K562 (cell line): Measurements from ENCODE around the gene PRKRIP1. TPM values are rescaled to one million over a fixed set of nuclear protein-coding genes. Genes with fewer than 3 reads are reported as not detected.
A peak's percentile ranks its signal among the peaks of the same experiment; 100 is the strongest.

Experiments
- ATF7 ChIP-seq: fragments of 450-650 bp; IDR thresholded peaks from 2 replicates; pipeline ENCODE4 v1.7.1; 2014; ENCODE audit warnings: mild to moderate bottlenecking, moderate library complexity
- HDGF ChIP-seq: fragments of 450-650 bp; IDR thresholded peaks from 2 replicates; pipeline ENCODE4 v1.6.1; 2016
- LARP7 ChIP-seq: fragments of 450-650 bp; IDR thresholded peaks from 2 replicates; pipeline ENCODE4 v1.6.1; 2016
- MAFK ChIP-seq: IDR thresholded peaks from 2 replicates; pipeline ENCODE4 v1.6.1; 2011; ENCODE audit warnings: low read length, improper control_type of control experiment
- MYNN ChIP-seq, 2 experiments: sonication (generic); formaldehyde crosslinking in 1 of 2; IDR thresholded peaks; 2 replicates each; pipeline versions ENCODE4 v1.5.0 to v1.6.1; 2016 to 2020; ENCODE audit warnings: antibody characterized with exemption in 1 of 2, missing genetic modification reagents in 1 of 2
- NRF1 ChIP-seq, 2 experiments: fragments of 450-650 bp; IDR thresholded peaks in 1 of 2; conservative IDR thresholded peaks in 1 of 2; 2 replicates each; pipeline ENCODE4 v1.6.1; 2014; ENCODE audit warnings: mild to moderate bottlenecking in 2 of 2
- POLR2AphosphoS5 ChIP-seq: IDR thresholded peaks from 2 replicates; pipeline ENCODE4 v1.6.1; 2011; ENCODE audit warnings: mild to moderate bottlenecking, low read depth, low read length, moderate library complexity; ENCODE audit not compliant: control insufficient read depth, insufficient read depth
- POLR2G ChIP-seq: fragments of 200-400 bp; formaldehyde crosslinking; IDR thresholded peaks from 2 replicates; pipeline ENCODE4 v1.6.1; 2017; ENCODE audit warnings: low read depth, mild to moderate bottlenecking, antibody characterized with exemption, low read length, moderate library complexity
- RCOR1 ChIP-seq, 2 experiments: IDR thresholded peaks; 2 replicates each; pipeline ENCODE4 v1.6.1; 2012; ENCODE audit warnings: low read depth in 2 of 2, low read length in 2 of 2, borderline replicate concordance in 1 of 2, improper control_type of control experiment in 1 of 2
- ZNF263 ChIP-seq: sonication (generic); formaldehyde crosslinking; IDR thresholded peaks from 2 replicates; pipeline ENCODE4 v1.8.0; 2022; ENCODE audit warnings: mild to moderate bottlenecking, missing genetic modification reagents, borderline replicate concordance
- polyA plus RNA-seq, 8 experiments: library from polyadenylated mRNA; depleted of rRNA in 4 of 8; stranded (reverse) in 5 of 8; unstranded in 3 of 8; fragments of >200 nt; fragmentation: Nextera tagmentation in 2 of 8; fragmentation: Illumina TruSeq in 1 of 8; extraction: Ambion mirVana in 2 of 8; extraction: Trizol in 1 of 8; gene quantifications; 2 replicates each; pipeline versions ENCODE4 v1.2.1 to v1.2.3, GENCODE V29; 2011 to 2014; ENCODE audit warnings: inconsistent platforms in 1 of 8, missing spikeins in 1 of 8
- total RNA-seq, 7 experiments: library from RNA; depleted of rRNA in 6 of 7; stranded (reverse); fragments of >200 nt in 6 of 7; fragmentation: Illumina TruSeq in 2 of 7; extraction: Trizol in 2 of 7; gene quantifications; 2 replicates each; pipeline versions ENCODE4 v1.2.1 to v1.2.3, GENCODE V29; 2011 to 2021; ENCODE audit warnings: low replicate concordance in 1 of 7
- TF ChIP-seq, protein P1 (sequence below), 2 experiments: fragments of 450-650 bp; formaldehyde crosslinking in 1 of 2; IDR thresholded peaks; 2 replicates each; pipeline versions ENCODE4 v1.4.0 to v1.6.1; 2014 to 2020; ENCODE audit warnings: mild to moderate bottlenecking in 2 of 2, borderline replicate concordance in 1 of 2, low read depth in 1 of 2
- TF ChIP-seq, protein P2 (sequence below): fragments of 250-450 bp; sonication (Bioruptor Pico); IDR thresholded peaks from 2 replicates; pipeline ENCODE4 v1.4.0; 2020

PRKRIP1 gene
- total and polyA plus RNA-seq, 9 of the 15 experiments (the other 6 are each of a cell fraction or from before 2014, with no cell fraction given) = 14.9 to 52.1 (median 19.8) TPM

DNA sequence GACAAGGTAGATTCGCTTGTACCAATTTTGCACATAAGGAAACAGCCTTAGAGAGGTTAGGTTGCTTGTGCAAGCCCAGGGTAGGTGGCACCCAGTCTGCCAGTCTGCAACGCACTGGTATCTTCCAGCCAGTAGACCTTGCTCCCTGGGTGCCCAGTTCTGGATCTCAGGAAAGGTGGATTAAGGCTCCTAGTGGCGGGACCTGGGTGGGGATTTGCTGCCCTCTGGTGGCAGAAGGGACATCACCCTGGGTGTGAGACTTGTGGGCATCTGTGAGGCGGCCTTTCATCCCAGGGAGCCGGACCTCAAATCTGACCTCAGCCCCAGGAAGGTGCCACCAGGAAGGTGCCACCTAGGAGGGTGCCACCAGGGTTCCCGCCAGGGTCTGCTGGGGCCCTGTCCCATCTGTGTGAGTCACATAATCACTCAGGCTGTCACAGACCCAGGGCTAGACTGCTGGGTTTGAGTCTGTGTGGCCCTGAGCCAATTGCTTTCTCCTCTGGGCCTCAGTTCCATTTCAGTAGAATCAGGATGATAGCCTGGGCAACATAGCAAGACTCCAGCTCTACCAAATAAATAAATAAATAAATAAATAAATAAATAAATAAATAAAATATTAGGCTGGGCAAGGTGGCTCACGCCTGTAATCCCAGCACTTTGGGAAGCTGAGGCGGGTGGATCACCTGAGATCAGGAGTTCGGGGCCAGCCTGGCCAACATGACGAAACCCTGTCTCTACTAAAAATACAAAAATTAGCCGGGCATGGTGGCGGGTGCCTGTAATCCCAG lies 5.3 kb upstream of the PRKRIP1 start (continued):
- TF ChIP-seq, protein P1, sequence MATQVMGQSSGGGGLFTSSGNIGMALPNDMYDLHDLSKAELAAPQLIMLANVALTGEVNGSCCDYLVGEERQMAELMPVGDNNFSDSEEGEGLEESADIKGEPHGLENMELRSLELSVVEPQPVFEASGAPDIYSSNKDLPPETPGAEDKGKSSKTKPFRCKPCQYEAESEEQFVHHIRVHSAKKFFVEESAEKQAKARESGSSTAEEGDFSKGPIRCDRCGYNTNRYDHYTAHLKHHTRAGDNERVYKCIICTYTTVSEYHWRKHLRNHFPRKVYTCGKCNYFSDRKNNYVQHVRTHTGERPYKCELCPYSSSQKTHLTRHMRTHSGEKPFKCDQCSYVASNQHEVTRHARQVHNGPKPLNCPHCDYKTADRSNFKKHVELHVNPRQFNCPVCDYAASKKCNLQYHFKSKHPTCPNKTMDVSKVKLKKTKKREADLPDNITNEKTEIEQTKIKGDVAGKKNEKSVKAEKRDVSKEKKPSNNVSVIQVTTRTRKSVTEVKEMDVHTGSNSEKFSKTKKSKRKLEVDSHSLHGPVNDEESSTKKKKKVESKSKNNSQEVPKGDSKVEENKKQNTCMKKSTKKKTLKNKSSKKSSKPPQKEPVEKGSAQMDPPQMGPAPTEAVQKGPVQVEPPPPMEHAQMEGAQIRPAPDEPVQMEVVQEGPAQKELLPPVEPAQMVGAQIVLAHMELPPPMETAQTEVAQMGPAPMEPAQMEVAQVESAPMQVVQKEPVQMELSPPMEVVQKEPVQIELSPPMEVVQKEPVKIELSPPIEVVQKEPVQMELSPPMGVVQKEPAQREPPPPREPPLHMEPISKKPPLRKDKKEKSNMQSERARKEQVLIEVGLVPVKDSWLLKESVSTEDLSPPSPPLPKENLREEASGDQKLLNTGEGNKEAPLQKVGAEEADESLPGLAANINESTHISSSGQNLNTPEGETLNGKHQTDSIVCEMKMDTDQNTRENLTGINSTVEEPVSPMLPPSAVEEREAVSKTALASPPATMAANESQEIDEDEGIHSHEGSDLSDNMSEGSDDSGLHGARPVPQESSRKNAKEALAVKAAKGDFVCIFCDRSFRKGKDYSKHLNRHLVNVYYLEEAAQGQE (IDR thresholded peaks at IDR 0.05; ENCODE audit: borderline replicate concordance) = peak; percentile 83
- TF ChIP-seq, protein P1 (CRISPR knock-in tag; IDR thresholded peaks at IDR 0.05; ENCODE audit: low read depth) = no peak
- TF ChIP-seq LARP7 = no peak
- TF ChIP-seq, protein P2, sequence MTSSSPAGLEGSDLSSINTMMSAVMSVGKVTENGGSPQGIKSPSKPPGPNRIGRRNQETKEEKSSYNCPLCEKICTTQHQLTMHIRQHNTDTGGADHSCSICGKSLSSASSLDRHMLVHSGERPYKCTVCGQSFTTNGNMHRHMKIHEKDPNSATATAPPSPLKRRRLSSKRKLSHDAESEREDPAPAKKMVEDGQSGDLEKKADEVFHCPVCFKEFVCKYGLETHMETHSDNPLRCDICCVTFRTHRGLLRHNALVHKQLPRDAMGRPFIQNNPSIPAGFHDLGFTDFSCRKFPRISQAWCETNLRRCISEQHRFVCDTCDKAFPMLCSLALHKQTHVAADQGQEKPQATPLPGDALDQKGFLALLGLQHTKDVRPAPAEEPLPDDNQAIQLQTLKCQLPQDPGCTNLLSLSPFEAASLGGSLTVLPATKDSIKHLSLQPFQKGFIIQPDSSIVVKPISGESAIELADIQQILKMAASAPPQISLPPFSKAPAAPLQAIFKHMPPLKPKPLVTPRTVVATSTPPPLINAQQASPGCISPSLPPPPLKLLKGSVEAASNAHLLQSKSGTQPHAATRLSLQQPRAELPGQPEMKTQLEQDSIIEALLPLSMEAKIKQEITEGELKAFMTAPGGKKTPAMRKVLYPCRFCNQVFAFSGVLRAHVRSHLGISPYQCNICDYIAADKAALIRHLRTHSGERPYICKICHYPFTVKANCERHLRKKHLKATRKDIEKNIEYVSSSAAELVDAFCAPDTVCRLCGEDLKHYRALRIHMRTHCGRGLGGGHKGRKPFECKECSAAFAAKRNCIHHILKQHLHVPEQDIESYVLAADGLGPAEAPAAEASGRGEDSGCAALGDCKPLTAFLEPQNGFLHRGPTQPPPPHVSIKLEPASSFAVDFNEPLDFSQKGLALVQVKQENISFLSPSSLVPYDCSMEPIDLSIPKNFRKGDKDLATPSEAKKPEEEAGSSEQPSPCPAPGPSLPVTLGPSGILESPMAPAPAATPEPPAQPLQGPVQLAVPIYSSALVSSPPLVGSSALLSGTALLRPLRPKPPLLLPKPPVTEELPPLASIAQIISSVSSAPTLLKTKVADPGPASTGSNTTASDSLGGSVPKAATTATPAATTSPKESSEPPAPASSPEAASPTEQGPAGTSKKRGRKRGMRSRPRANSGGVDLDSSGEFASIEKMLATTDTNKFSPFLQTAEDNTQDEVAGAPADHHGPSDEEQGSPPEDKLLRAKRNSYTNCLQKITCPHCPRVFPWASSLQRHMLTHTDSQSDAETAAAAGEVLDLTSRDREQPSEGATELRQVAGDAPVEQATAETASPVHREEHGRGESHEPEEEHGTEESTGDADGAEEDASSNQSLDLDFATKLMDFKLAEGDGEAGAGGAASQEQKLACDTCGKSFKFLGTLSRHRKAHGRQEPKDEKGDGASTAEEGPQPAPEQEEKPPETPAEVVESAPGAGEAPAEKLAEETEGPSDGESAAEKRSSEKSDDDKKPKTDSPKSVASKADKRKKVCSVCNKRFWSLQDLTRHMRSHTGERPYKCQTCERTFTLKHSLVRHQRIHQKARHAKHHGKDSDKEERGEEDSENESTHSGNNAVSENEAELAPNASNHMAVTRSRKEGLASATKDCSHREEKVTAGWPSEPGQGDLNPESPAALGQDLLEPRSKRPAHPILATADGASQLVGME (CRISPR knock-in tag) = no peak
- peak; percentile 48; the same call in 1 of the 2 replicates for TF ChIP-seq MYNN (IDR thresholded peaks at IDR 0.05)
- no peak for TF ChIP-seq MYNN (CRISPR knock-in tag; IDR thresholded peaks at IDR 0.05)
- 0 out of 2 replicates have a peak, but pooled peaks have one; percentile 36 for TF ChIP-seq ZNF263 (CRISPR knock-in tag)
- 0 out of 4 replicates have a peak, but pooled peaks of 1 of the 2 experiments have one; percentile 49 for TF ChIP-seq RCOR1 (IDR thresholded peaks at IDR 0.05; ENCODE audit: borderline replicate concordance in 1 of 2, low read depth in 2 of 2, low read length in 2 of 2)
- peak; percentile 17; the same call in 1 of the 2 replicates for TF ChIP-seq ATF7
- peak; percentile 66; the same call in 1 of the 2 replicates for TF ChIP-seq HDGF
- no peak for TF ChIP-seq POLR2AphosphoS5
- 0 out of 4 replicates have a peak, but pooled peaks have one; percentile 6 to 11 for TF ChIP-seq NRF1 (conservative IDR thresholded peaks at IDR 0.05 in 1 of 2, IDR thresholded peaks at IDR 0.05 in 1 of 2)
- TF ChIP-seq POLR2G = 0 out of 2 replicates have a peak, but pooled peaks have one; percentile 38
- TF ChIP-seq MAFK = 0 out of 2 replicates have a peak, but pooled peaks have one; percentile 7
